Heart right ventricle (tissue), 16 donors: ENCODE results near the gene UACA. TPM values are rescaled to one million over a fixed set of nuclear protein-coding genes. Genes with fewer than 3 reads are reported as not detected.

Source experiments
- ATAC-seq, 8 donors: fragments of 200-7000 bp; cut with Tn5 transposase; one replicate each; pipeline ENCODE4 v1.9.1; 2020; ENCODE audit warnings: mild to moderate bottlenecking in 8 of 8, moderate library complexity in 8 of 8, moderate number of reproducible peaks in 1 of 8
- DNase-seq, 2 donors: peaks; one replicate each; pipeline ENCODE4 v3.0.0-alpha.2; 2020
- H3K27ac ChIP-seq, 10 donors: fragments of 200-600 bp; sonication (generic) in 2 of 10; one replicate each; pipeline versions ENCODE4 v1.5.0 to v1.8.0; 2020 to 2022; ENCODE audit warnings: mild to moderate bottlenecking in 3 of 10
- H3K27me3 ChIP-seq, 7 donors: fragments of 200-600 bp; one replicate each; pipeline ENCODE4 v1.8.0; 2021 to 2022; ENCODE audit warnings: mild to moderate bottlenecking in 2 of 7
- H3K36me3 ChIP-seq, 9 donors: fragments of 200-600 bp; sonication (generic) in 1 of 9; one replicate each; pipeline versions ENCODE4 v1.5.0 to v1.8.0; 2020 to 2022; ENCODE audit warnings: mild to moderate bottlenecking in 2 of 9
- H3K4me1 ChIP-seq, 9 donors: fragments of 200-600 bp; sonication (generic) in 1 of 9; one replicate each; pipeline versions ENCODE4 v1.5.0 to v1.8.0; 2020 to 2022; ENCODE audit warnings: mild to moderate bottlenecking in 4 of 9
- H3K4me3 ChIP-seq, 10 donors: fragments of 200-600 bp; sonication (generic) in 2 of 10; one replicate each; pipeline versions ENCODE4 v1.5.0 to v1.8.0; 2020 to 2022; ENCODE audit warnings: mild to moderate bottlenecking in 7 of 10, moderate library complexity in 2 of 10
- H3K9me3 ChIP-seq, 11 donors: fragments of 200-600 bp in 10 of 11; sonication (generic) in 2 of 11; one replicate each; pipeline versions ENCODE4 v1.5.0 to v1.8.0; 2013 to 2022; ENCODE audit warnings: mild to moderate bottlenecking in 2 of 11, control low read depth in 1 of 11, moderate library complexity in 1 of 11
- CTCF ChIP-seq, 9 donors: fragments of 200-600 bp; sonication (generic) in 2 of 9; IDR thresholded peaks; one replicate each; pipeline versions ENCODE4 v1.5.0 to v1.8.0; 2021 to 2022; ENCODE audit warnings: antibody characterized with exemption in 9 of 9, mild to moderate bottlenecking in 5 of 9, moderate library complexity in 1 of 9
- WGBS, 2 donors: extraction: QIAGEN DNeasy Blood & Tissue Kit; methylation state at CpG; one replicate each; pipeline ENCODE4 v1.1.7; 2013; ENCODE audit warnings: inconsistent platforms in 1 of 2; 5-methylcytosine and 5-hydroxymethylcytosine counted together
- intact Hi-C, 10 donors: fragments of 100-400 bp; cut with DNase I; formaldehyde crosslinking; loops; one replicate each; pipeline versions ENCODE4 v1.11.1 to v1.14.2; 2022
- polyA plus RNA-seq, 2 donors: library from polyadenylated mRNA; stranded (reverse); fragments of 200-250 nt; gene quantifications; one replicate each; pipeline ENCODE4 v1.2.3, GENCODE V29; 2013
- total RNA-seq, 10 donors: library from RNA; stranded (reverse); fragmentation: NEBNext Ultra II Directional in 3 of 10; extraction: Animal tissue kit (Norgen Biotek cat#: 25700) in 3 of 10; gene quantifications; one replicate each; pipeline versions ENCODE4 v1.2.1 to v1.2.4, GENCODE V29; 2021 to 2023
- donor health status: Arrhythmogenic right ventricular cardiomyopathy.
- donor health status: ischemic (EF 13 %, LVEDD 7.1; RV severe dilation, severe dysfunction).
- donor health status: healthy with polysubstance abuse.
- donor health status: DM: no; HTN: yes; CAD: no.
- donor health status: DM: no; HTN: no; CAD: no.
- donor health status: ischemic (EF 25% LVEDD 6.9; RV normal size, moderate dysfunction).
- donor health status: ischemic (EF 25% LVEDD 5.7; RV mildly dilated, moderate dysfunction).
- donor health status: healthy.
- donor health status: DM: yes; HTN: yes; CAD: no.
- donor health status: Ischemic cardiomyopathy.
- donor health status: ischemic (EF 35%, LVEDD 5.7; RV mildly dilated, moderate dysfunction).
- donor health status: nonischemic (EF 11% LVEDD 7.7; RV severe dilation, severe dysfunction).
- donor health status: DM: yes; HTN: yes; CAD: no.
- donor health status: PGD.
- donor health status: ischemic (EF 29% LVEDD 5.4; RV normal size, mild dysfunction).
- donor health status: nonischemic (EF 23%, LVEDD 6.1; RV moderate dilation, normal function).

UACA gene
- total and polyA plus RNA-seq, 12 donors = 14.2 to 75.4 (median 47.1) TPM

GRCh38 chr15:70758790-70759462, 4.4 kb downstream of the UACA start:
- peaks cover 0 to 28% (median 0%) of the 10 kb centered on the region in 7 donors for H3K27me3 ChIP-seq
- H3K27ac ChIP-seq = peak overlapping the region in 7 of 10 donors; percentile 14 to 56 (median 32)
- peaks cover 0 to 8% (median 0%) of the 10 kb centered on the region in 9 donors for H3K36me3 ChIP-seq
- DNase-seq (no peak), ATAC-seq (no peak)
- intact Hi-C loops = no loop called here
- H3K4me1 ChIP-seq = peaks cover 6 to 81% (median 54%) of the 10 kb centered on the region in 9 donors
- no peak for TF ChIP-seq CTCF (IDR thresholded peaks at IDR 0.05)
- H3K9me3 ChIP-seq = no peaks in the 10 kb centered on the region
- no peak overlapping the region for H3K4me3 ChIP-seq
- WGBS, 2 donors = 46 to 53% methylated on average over 9 of the region's 9 CpGs

GRCh38 chr15:70757627-70758026, 5.7 kb downstream of the UACA start:
- ATAC-seq = peak in 2 of 8 donors; percentile 46 to 51
- H3K27ac ChIP-seq = peak overlapping the region in 5 of 10 donors; percentile 2 to 34 (median 32)
- no peak overlapping the region for H3K4me3 ChIP-seq
- H3K36me3 ChIP-seq = peaks cover 0 to 8% (median 0%) of the 10 kb centered on the region in 9 donors
- TF ChIP-seq CTCF (IDR thresholded peaks at IDR 0.05) = no peak
- intact Hi-C loops = no loop called here
- peaks cover 6 to 91% (median 62%) of the 10 kb centered on the region in 9 donors for H3K4me1 ChIP-seq
- no peak for DNase-seq
- WGBS, 2 donors = 30 to 55% methylated on average over 1 of the region's 1 CpG
- peaks cover 0 to 17% (median 0%) of the 10 kb centered on the region in 7 donors for H3K27me3 ChIP-seq
- no peaks in the 10 kb centered on the region for H3K9me3 ChIP-seq

- no peak for TF ChIP-seq CTCF (IDR thresholded peaks at IDR 0.05)
- peaks cover 13 to 97% (median 73%) of the 10 kb centered on the region in 9 donors for H3K4me1 ChIP-seq
- 50 to 59% methylated on average over 2 of the region's 2 CpGs for WGBS, 2 donors
Observed at GRCh38 chr15:70754862-70755261, 8.5 kb downstream of the UACA start.

GRCh38 chr15:70753101-70753829, 10.1 kb downstream of the UACA start:
- no peaks in the 10 kb centered on the region for H3K27me3 ChIP-seq
- no peak overlapping the region for H3K4me3 ChIP-seq
- intact Hi-C loops = no loop called here
- ATAC-seq (no peak), DNase-seq (no peak)
- 56 to 57% methylated on average over 4 of the region's 4 CpGs for WGBS, 2 donors
- no peak for TF ChIP-seq CTCF (IDR thresholded peaks at IDR 0.05)
- peaks cover 0 to 8% (median 0%) of the 10 kb centered on the region in 9 donors for H3K36me3 ChIP-seq
- peaks cover 16 to 95% (median 66%) of the 10 kb centered on the region in 9 donors for H3K4me1 ChIP-seq
- no peaks in the 10 kb centered on the region for H3K9me3 ChIP-seq
- H3K27ac ChIP-seq = peak overlapping the region in 5 of 10 donors; percentile 42 to 79 (median 47)

More at GRCh38 chr15:70754862-70755261, 8.5 kb downstream of the UACA start:
- no peak overlapping the region for H3K4me3 ChIP-seq
- H3K27me3 ChIP-seq = no peaks in the 10 kb centered on the region
- intact Hi-C loops = no loop called here
- H3K9me3 ChIP-seq = no peaks in the 10 kb centered on the region
- H3K36me3 ChIP-seq = peaks cover 0 to 8% (median 0%) of the 10 kb centered on the region in 9 donors
- DNase-seq (no peak), ATAC-seq (no peak)
- H3K27ac ChIP-seq = no peak overlapping the region
